GM12892 (cell line): Measurements from ENCODE around the gene RNASE3.

Experiments used
- POLR2A ChIP-seq: IDR thresholded peaks from 2 replicates; pipeline ENCODE4 v1.6.1; 2011; ENCODE audit warnings: low read depth, low read length, control low read depth
- POLR2AphosphoS5 ChIP-seq: IDR thresholded peaks from 2 replicates; pipeline ENCODE4 v1.6.1; 2011; ENCODE audit warnings: low read depth, low read length, control low read depth

GRCh38 chr14:20857207-20857606 lies 34.0 kb upstream of the RNASE3 start:
- TF ChIP-seq POLR2AphosphoS5 (no peak), POLR2A (no peak)
